IMR-90 (cell line): ENCODE data around the gene ZBTB46. TPM values are rescaled to one million over a fixed set of nuclear protein-coding genes. Genes with fewer than 3 reads are reported as not detected.

Experiments
- ATAC-seq: fragments of 200-7000 bp; cut with Tn5 transposase; 2 replicates; pipeline ENCODE4 v1.9.1; 2020; ENCODE audit warnings: low read depth, mild to moderate bottlenecking, moderate library complexity
- BruUV-seq: library from RNA; stranded (reverse); fragments of 400-500 nt; replicated peaks from 2 replicates; lab custom pipeline; 2021; lab: Mats Ljungman, UMichigan
- CTCF ChIA-PET: fragments of 300-600 bp; formaldehyde crosslinking; extraction: SDS; loops from one replicate; lab custom pipeline; 2021; ENCODE audit warnings: antibody characterized with exemption; lab: Yijun Ruan, JAX
- POLR2A ChIA-PET: fragments of 300-600 bp; sonication (Branson Sonifier 250); formaldehyde crosslinking; loops from one replicate; lab custom pipeline; 2022; ENCODE audit warnings: antibody characterized with exemption; ENCODE audit not compliant: unreplicated experiment; lab: Charles Lee
- DNase-seq: peaks from one replicate; pipeline ENCODE4 v3.0.0; 2013
- H2AFZ ChIP-seq: replicated peaks from 2 replicates; pipeline ENCODE3; 2013; ENCODE audit warnings: low read length, mild to moderate bottlenecking; ENCODE audit not compliant: poor library complexity
- H2AK5ac ChIP-seq: 2 replicates; pipeline ENCODE4 v1.6.1; 2013; ENCODE audit warnings: low read depth, low read length, inconsistent platforms
- H2AK9ac ChIP-seq: replicated peaks from 2 replicates; pipeline ENCODE3; 2013; ENCODE audit warnings: mild to moderate bottlenecking, low read depth, low read length, moderate library complexity; ENCODE audit not compliant: poor library complexity
- H2BK120ac ChIP-seq: 2 replicates; pipeline ENCODE4 v1.6.1; 2013; ENCODE audit warnings: low read depth, low read length, inconsistent platforms
- H2BK15ac ChIP-seq: 3 replicates; pipeline ENCODE4 v1.6.1; 2013; ENCODE audit warnings: low read depth, low read length, inconsistent platforms
- H2BK20ac ChIP-seq: 2 replicates; pipeline ENCODE4 v1.6.1; 2013; ENCODE audit warnings: low read depth, mild to moderate bottlenecking, inconsistent platforms, low read length, moderate library complexity
- H2BK5ac ChIP-seq: 2 replicates; pipeline ENCODE4 v1.6.1; 2013; ENCODE audit warnings: mild to moderate bottlenecking, low read depth, low read length, inconsistent platforms; ENCODE audit not compliant: poor library complexity, severe bottlenecking
- H3K14ac ChIP-seq: replicated peaks from 2 replicates; pipeline ENCODE4 v1.6.1; 2013; ENCODE audit warnings: low read depth, low read length, inconsistent platforms
- H3K18ac ChIP-seq: 2 replicates; pipeline ENCODE4 v1.6.1; 2013; ENCODE audit warnings: low read depth, low read length, control low read depth
- H3K23ac ChIP-seq: 2 replicates; pipeline ENCODE4 v1.6.1; 2013; ENCODE audit warnings: low read depth, low read length, inconsistent platforms
- H3K27ac ChIP-seq: 2 replicates; pipeline ENCODE4 v1.5.1; 2013; ENCODE audit warnings: mild to moderate bottlenecking, control low read depth, low read length; ENCODE audit not compliant: insufficient read depth
- H3K27me3 ChIP-seq: 2 replicates; pipeline ENCODE4 v1.6.1; 2013; ENCODE audit warnings: low read length; ENCODE audit not compliant: control insufficient read depth, insufficient read depth
- H3K36me3 ChIP-seq: 2 replicates; pipeline ENCODE4 v1.6.1; 2013; ENCODE audit warnings: low read length, mixed read lengths; ENCODE audit not compliant: control insufficient read depth, insufficient read depth
- H3K4ac ChIP-seq: 2 replicates; pipeline ENCODE4 v1.6.1; 2013; ENCODE audit warnings: low read depth, low read length, inconsistent platforms
- H3K4me1 ChIP-seq: 2 replicates; pipeline ENCODE4 v1.6.1; 2013; ENCODE audit warnings: low read length, mixed read lengths; ENCODE audit not compliant: control insufficient read depth, insufficient read depth
- H3K4me2 ChIP-seq: 2 replicates; pipeline ENCODE4 v1.6.1; 2013; ENCODE audit warnings: low read depth, mild to moderate bottlenecking, control low read depth, low read length, moderate library complexity
- H3K4me3 ChIP-seq: 2 replicates; pipeline ENCODE4 v1.5.1; 2013; ENCODE audit warnings: low read depth, mild to moderate bottlenecking, control low read depth, low read length, moderate library complexity; ENCODE audit not compliant: insufficient read depth
- H3K56ac ChIP-seq: 2 replicates; pipeline ENCODE4 v1.6.1; 2013; ENCODE audit warnings: low read length, inconsistent platforms; ENCODE audit not compliant: insufficient read depth; ENCODE audit errors: extremely low read depth
- H3K79me1 ChIP-seq, 2 experiments: 2 replicates each; pipeline ENCODE4 v1.6.1; 2013; ENCODE audit warnings: low read length in 2 of 2, inconsistent platforms in 1 of 2, low read depth in 1 of 2
- H3K9ac ChIP-seq: 2 replicates; pipeline ENCODE4 v1.6.1; 2013; ENCODE audit warnings: low read depth, low read length, control low read depth
- H3K9me1 ChIP-seq: 2 replicates; pipeline ENCODE4 v1.6.1; 2013; ENCODE audit warnings: low read length, inconsistent platforms; ENCODE audit not compliant: insufficient read depth
- H3K9me3 ChIP-seq: 2 replicates; pipeline ENCODE4 v1.6.1; 2013; ENCODE audit warnings: low read length; ENCODE audit not compliant: control insufficient read depth, insufficient read depth
- H4K20me1 ChIP-seq: 2 replicates; pipeline ENCODE4 v1.6.1; 2013; ENCODE audit warnings: low read length, inconsistent platforms; ENCODE audit not compliant: insufficient read depth
- H4K5ac ChIP-seq: 2 replicates; pipeline ENCODE4 v1.6.1; 2013; ENCODE audit warnings: mild to moderate bottlenecking, low read depth, low read length, control low read depth
- H4K8ac ChIP-seq, 2 experiments: 2 replicates each; pipeline ENCODE4 v1.6.1; 2013; ENCODE audit warnings: low read depth in 2 of 2, low read length in 2 of 2, control low read depth in 1 of 2, inconsistent platforms in 1 of 2
- H4K91ac ChIP-seq: 2 replicates; pipeline ENCODE4 v1.6.1; 2013; ENCODE audit warnings: low read depth, low read length, inconsistent platforms; ENCODE audit not compliant: insufficient read depth
- CEBPB ChIP-seq: IDR thresholded peaks from 2 replicates; pipeline ENCODE4 v1.6.1; 2012; ENCODE audit warnings: low read depth, low read length, improper control_type of control experiment
- MAFK ChIP-seq: IDR thresholded peaks from 2 replicates; pipeline ENCODE4 v1.6.1; 2012; ENCODE audit warnings: low read depth, low read length, improper control_type of control experiment
- NFE2L2 ChIP-seq: fragments of 150-350 bp; IDR thresholded peaks from 2 replicates; pipeline ENCODE4 v1.6.1; 2016; ENCODE audit warnings: low read depth, mild to moderate bottlenecking, low read length
- WGBS, 2 experiments: methylation state at CpG; one replicate each; pipeline versions ENCODE4 v1.1.5 to v1.1.7; 2013; ENCODE audit warnings: missing lambda C conversion rate in 2 of 2; ENCODE audit not compliant: insufficient read length in 1 of 2; ENCODE audit errors: extremely low coverage in 2 of 2; 5-methylcytosine and 5-hydroxymethylcytosine counted together
- dilution Hi-C: fragments of 300-500 bp; cut with HindIII; formaldehyde crosslinking; loops from one replicate; pipeline ENCODE4 v1.14.3; 2018; ENCODE audit warnings: low sequenced_read_pairs; ENCODE audit not compliant: unreplicated experiment
- in situ Hi-C: fragments of 300-500 bp; cut with MboI; formaldehyde crosslinking; loops from 3 replicates; pipeline ENCODE4 v1.14.3; 2019; ENCODE audit warnings: low sequenced_read_pairs, inconsistent platforms, mixed read lengths
- intact Hi-C: fragments of 100-400 bp; cut with micrococcal nuclease; formaldehyde crosslinking; loops from 2 replicates; pipeline ENCODE4 v1.10.0; 2022
- polyA plus RNA-seq, 3 experiments: library from polyadenylated mRNA; depleted of rRNA; stranded (reverse); fragments of >200 nt; gene quantifications; 2 replicates each; pipeline ENCODE4 v1.2.3, GENCODE V29; 2012; ENCODE audit warnings: low replicate concordance in 1 of 3
- total RNA-seq: library from RNA; depleted of rRNA; stranded (reverse); fragments of >200 nt; gene quantifications from 2 replicates; pipeline ENCODE4 v1.2.3, GENCODE V29; 2012
- TF ChIP-seq, protein P1 (sequence below): conservative IDR thresholded peaks from 2 replicates; pipeline ENCODE4 v1.5.1; 2012; ENCODE audit warnings: mild to moderate bottlenecking, low read depth, low read length, improper control_type of control experiment

ZBTB46 gene
- total and polyA plus RNA-seq, 2 of the 4 experiments (the other 2 are of a cell fraction), result 4.2 to 14.9 TPM

GRCh38 chr20:63837479-63837878 is 6.4 kb upstream of the ZBTB46 start:
- H3K14ac ChIP-seq, result no peak overlapping the region
- H3K56ac ChIP-seq, result no peak overlapping the region
- no peak overlapping the region for H3K4me2 ChIP-seq
- H3K9me1 ChIP-seq, result peaks cover 13% of the 10 kb centered on the region
- no peak overlapping the region for H3K9ac ChIP-seq
- H3K23ac ChIP-seq, result no peak overlapping the region
- no peaks in the 10 kb centered on the region for H3K36me3 ChIP-seq
- H4K5ac ChIP-seq, result no peak overlapping the region
- dilution Hi-C loops (no loop called here), intact Hi-C loops (no loop called here), in situ Hi-C loops (no loop called here)
- no TSS peak for BruUV-seq
- H2BK15ac ChIP-seq, result no peak overlapping the region
- no peaks in the 10 kb centered on the region for H4K20me1 ChIP-seq
- H3K27ac ChIP-seq, result no peak overlapping the region
- CTCF ChIA-PET, result no interaction called here
- no peak overlapping the region for H3K4ac ChIP-seq
- H3K27me3 ChIP-seq, result no peaks in the 10 kb centered on the region
- H4K91ac ChIP-seq, result no peak overlapping the region
- ATAC-seq, result no peak
- no peak overlapping the region for H4K8ac ChIP-seq
- H2BK5ac ChIP-seq, result no peak overlapping the region
- peaks cover 0 to 12% of the 10 kb centered on the region in 2 experiments; a peak in 1 of 4 replicates for H3K79me1 ChIP-seq
- POLR2A ChIA-PET, result no interaction called here
- no peaks in the 10 kb centered on the region for H3K9me3 ChIP-seq
- no peak overlapping the region for H2AK5ac ChIP-seq
- H2AFZ ChIP-seq, result peak overlapping the region; percentile 32
- no peak for TF ChIP-seq CEBPB
- TF ChIP-seq, protein P1, sequence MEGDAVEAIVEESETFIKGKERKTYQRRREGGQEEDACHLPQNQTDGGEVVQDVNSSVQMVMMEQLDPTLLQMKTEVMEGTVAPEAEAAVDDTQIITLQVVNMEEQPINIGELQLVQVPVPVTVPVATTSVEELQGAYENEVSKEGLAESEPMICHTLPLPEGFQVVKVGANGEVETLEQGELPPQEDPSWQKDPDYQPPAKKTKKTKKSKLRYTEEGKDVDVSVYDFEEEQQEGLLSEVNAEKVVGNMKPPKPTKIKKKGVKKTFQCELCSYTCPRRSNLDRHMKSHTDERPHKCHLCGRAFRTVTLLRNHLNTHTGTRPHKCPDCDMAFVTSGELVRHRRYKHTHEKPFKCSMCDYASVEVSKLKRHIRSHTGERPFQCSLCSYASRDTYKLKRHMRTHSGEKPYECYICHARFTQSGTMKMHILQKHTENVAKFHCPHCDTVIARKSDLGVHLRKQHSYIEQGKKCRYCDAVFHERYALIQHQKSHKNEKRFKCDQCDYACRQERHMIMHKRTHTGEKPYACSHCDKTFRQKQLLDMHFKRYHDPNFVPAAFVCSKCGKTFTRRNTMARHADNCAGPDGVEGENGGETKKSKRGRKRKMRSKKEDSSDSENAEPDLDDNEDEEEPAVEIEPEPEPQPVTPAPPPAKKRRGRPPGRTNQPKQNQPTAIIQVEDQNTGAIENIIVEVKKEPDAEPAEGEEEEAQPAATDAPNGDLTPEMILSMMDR, result no peak
- 0 out of 2 replicates have a peak, but pooled peaks have one; percentile 2 for TF ChIP-seq MAFK
- no peak for TF ChIP-seq NFE2L2
- 15% methylated on average over 2 of the region's 8 CpGs; no CpG with 5 or more reads in 1 of the 2 experiments for WGBS, 2 experiments
- no peak for DNase-seq
- H3K4me3 ChIP-seq, result no peak overlapping the region
- H2BK120ac ChIP-seq, result no peak overlapping the region
- H3K18ac ChIP-seq, result no peak overlapping the region
- H2BK20ac ChIP-seq, result no peak overlapping the region
- H2AK9ac ChIP-seq, result no peak overlapping the region
- H3K4me1 ChIP-seq, result peaks cover 24% of the 10 kb centered on the region
